ENCODE measurements around the gene GVQW3. TPM values are rescaled to one million over a fixed set of nuclear protein-coding genes. Genes with fewer than 3 reads are reported as not detected.

The GVQW3 gene
- total and polyA plus RNA-seq, 2 of the 8 experiments (the other 6 are each of a cell fraction or from before 2014, with no cell fraction given) = 5.5 to 8.1 TPM

- Histone ChIP-seq H3K79me2 (ENCODE audit: control insufficient read depth in 1 of 2, insufficient read depth in 2 of 2, low read length in 2 of 2) (peaks cover 0 to 24% of the 10 kb centered on the region in 2 experiments; a peak in 2 of 4 replicates), H2AFZ (ENCODE audit: low read length) (no peak overlapping the region), H2BK12ac (ENCODE audit: low read depth, low read length) (no peak overlapping the region), H4K8ac (ENCODE audit: extremely low read depth, insufficient read depth, low read length) (no peak overlapping the region), H2BK15ac (ENCODE audit: low read length) (no peak overlapping the region), H2BK120ac (replicated peaks; ENCODE audit: low read depth, low read length) (no peak overlapping the region), H3K4me2 (ENCODE audit: insufficient read depth in 1 of 2, low read depth in 2 of 2, low read length in 2 of 2) (no peak overlapping the region), H3K14ac (ENCODE audit: insufficient read length) (no peak overlapping the region), H3K79me1 (ENCODE audit: low read depth, low read length) (no peaks in the 10 kb centered on the region; the same call in 1 of the 2 replicates), H2AK5ac (ENCODE audit: low read depth, low read length) (no peak overlapping the region), H2BK20ac (ENCODE audit: low read length) (no peak overlapping the region), H4K5ac (ENCODE audit: insufficient read length, low read depth, low read length) (no peak overlapping the region), H3K36me3 (ENCODE audit: control insufficient read depth in 2 of 4, insufficient read depth in 4 of 4, low read length in 3 of 4) (peaks cover 0 to 3% (median 0%) of the 10 kb centered on the region in 4 experiments; a peak in 1 of 8 replicates), H3K27me3 (replicated peaks in 1 of 4; ENCODE audit: control insufficient read depth in 3 of 4, extremely low read depth in 1 of 4, insufficient read depth in 3 of 4, low read length in 3 of 4) (no peaks in the 10 kb centered on the region), H4K91ac (replicated peaks; ENCODE audit: insufficient read length, low read length) (no peak overlapping the region), H3K23me2 (ENCODE audit: low read depth, low read length) (no peaks in the 10 kb centered on the region), H2BK5ac (ENCODE audit: low read depth, low read length) (no peak overlapping the region), H3K9me3 (ENCODE audit: insufficient read depth in 2 of 2, low read depth in 1 of 2, low read length in 1 of 2) (no peaks in the 10 kb centered on the region), H3K4me3 (ENCODE audit: extremely low read depth in 1 of 4, insufficient read depth in 2 of 4, low read depth in 3 of 4, low read length in 4 of 4) (no peak overlapping the region), H3K4ac (replicated peaks; ENCODE audit: insufficient read length, low read depth, low read length) (no peak overlapping the region), H3K18ac (ENCODE audit: extremely low read depth, low read length) (no peak overlapping the region), H3K23ac (ENCODE audit: insufficient read length) (no peak overlapping the region), H3K27ac (ENCODE audit: low read depth, low read length) (no peak overlapping the region), H3K4me1 (replicated peaks in 1 of 4; ENCODE audit: control insufficient read depth in 3 of 4, insufficient read depth in 4 of 4, low read length in 3 of 4) (no peaks in the 10 kb centered on the region), H3K56ac (replicated peaks; ENCODE audit: insufficient read length, low read depth, low read length) (no peak overlapping the region), H3K9ac (replicated peaks in 1 of 4; ENCODE audit: extremely low read depth in 1 of 4, low read depth in 3 of 4, low read length in 3 of 4) (no peak overlapping the region), H4K20me1 (replicated peaks in 1 of 2; ENCODE audit: control insufficient read depth in 1 of 2, insufficient read depth in 2 of 2, low read length in 2 of 2) (no peaks in the 10 kb centered on the region)
- ChIA-PET CTCF (ENCODE audit: partially characterized antibody) (interaction anchor here (0.9 to 2.0 kb wide), 3 partner anchors 13 to 57 kb away, joined by 3 to 5 read pairs (median 4); no protein-coding TSS in a partner anchor), POLR2A (ENCODE audit: partially characterized antibody) (interaction anchor here (0.7 kb wide), 1 partner anchor 249 kb away, joined by 3 read pairs; no protein-coding TSS in a partner anchor)
- FAIRE-seq = no peak
- WGBS, 2 experiments (ENCODE audit: extremely low coverage in 1 of 2, insufficient coverage in 1 of 2, insufficient read length in 1 of 2, insufficient replicate concordance in 2 of 2, low coverage in 1 of 2, low lambda C conversion rate in 2 of 2, missing lambda C conversion rate in 1 of 2) = 94% methylated on average over 7 of the region's 7 CpGs; no CpG with 5 or more reads in 1 of the 2 experiments
- no peak for DNase-seq (ENCODE audit: low read depth in 1 of 2, low spot score in 2 of 2)
- TF ChIP-seq CREB1 (IDR thresholded peaks at IDR 0.05) (no peak), SP1 (IDR thresholded peaks at IDR 0.05; ENCODE audit: low read depth, low read length) (no peak), BACH1 (IDR thresholded peaks at IDR 0.05; ENCODE audit: low read length) (no peak), ATF3 (IDR thresholded peaks at IDR 0.05; ENCODE audit: insufficient read depth, low read depth, low read length) (no peak), RAD21 (IDR thresholded peaks at IDR 0.05 in 1 of 2, conservative IDR thresholded peaks at IDR 0.05 in 1 of 2; ENCODE audit: low read depth in 2 of 2, low read length in 2 of 2) (no peak), SUZ12 (IDR thresholded peaks at IDR 0.05; ENCODE audit: low read length) (no peak), RFX5 (IDR thresholded peaks at IDR 0.05; ENCODE audit: borderline replicate concordance, low read depth, low read length) (no peak), EZH2 (IDR thresholded peaks at IDR 0.05; ENCODE audit: low read depth, low read length, severe bottlenecking) (no peak), CEBPB (IDR thresholded peaks at IDR 0.05; ENCODE audit: low read depth, low read length) (no peak), USF2 (IDR thresholded peaks at IDR 0.05; ENCODE audit: low read length) (no peak), MAFK (IDR thresholded peaks at IDR 0.05; ENCODE audit: low read depth, low read length) (no peak), YY1 (IDR thresholded peaks at IDR 0.05; ENCODE audit: low read depth, low read length) (no peak)
- TF ChIP-seq, protein P1, sequence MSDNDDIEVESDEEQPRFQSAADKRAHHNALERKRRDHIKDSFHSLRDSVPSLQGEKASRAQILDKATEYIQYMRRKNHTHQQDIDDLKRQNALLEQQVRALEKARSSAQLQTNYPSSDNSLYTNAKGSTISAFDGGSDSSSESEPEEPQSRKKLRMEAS (IDR thresholded peaks at IDR 0.05) = no peak
These were observed 18.4 kb upstream of the GVQW3 start for GRCh38 chr11:76362716-76363115.

Measured in H1 (cell line).